Left lung (tissue), 10 donors: ENCODE data around the gene JOSD1. TPM values are rescaled to one million over a fixed set of nuclear protein-coding genes. Genes with fewer than 3 reads are reported as not detected.

Source experiments
- ATAC-seq: fragments of 200-7000 bp; cut with Tn5 transposase; one replicate; pipeline ENCODE4 v1.9.1; 2020; ENCODE audit warnings: moderate library complexity
- DNase-seq, 4 donors: peaks; one replicate each; pipeline ENCODE4 v3.0.0-alpha.2; 2013 to 2020
- H3K27ac ChIP-seq, 2 donors: fragments of 200-600 bp; sonication (generic) in 1 of 2; one replicate each; pipeline versions ENCODE4 v1.5.0 to v1.8.0; 2020 to 2021
- H3K27me3 ChIP-seq, 2 donors: fragments of 200-600 bp; sonication (generic) in 1 of 2; one replicate each; pipeline versions ENCODE4 v1.5.0 to v1.8.0; 2020 to 2021
- H3K36me3 ChIP-seq, 2 donors: fragments of 200-600 bp; sonication (generic) in 1 of 2; one replicate each; pipeline versions ENCODE4 v1.5.0 to v1.8.0; 2020 to 2021
- H3K4me1 ChIP-seq, 2 donors: fragments of 200-600 bp; one replicate each; pipeline ENCODE4 v1.8.0; 2021
- H3K4me3 ChIP-seq, 2 donors: fragments of 200-600 bp; sonication (generic) in 1 of 2; one replicate each; pipeline versions ENCODE4 v1.5.0 to v1.8.0; 2020 to 2021; ENCODE audit warnings: mild to moderate bottlenecking in 1 of 2
- H3K9me3 ChIP-seq, 2 donors: fragments of 200-600 bp; sonication (generic) in 1 of 2; one replicate each; pipeline versions ENCODE4 v1.5.0 to v1.8.0; 2020 to 2021
- CTCF ChIP-seq, 2 donors: fragments of 200-600 bp; sonication (generic) in 1 of 2; IDR thresholded peaks; one replicate each; pipeline versions ENCODE4 v1.5.0 to v1.8.0; 2021; ENCODE audit warnings: antibody characterized with exemption in 2 of 2
- intact Hi-C, 2 donors: fragments of 100-400 bp; cut with DNase I; formaldehyde crosslinking; loops; one replicate each; pipeline versions ENCODE4 v1.11.2 to v1.14.2; 2022
- polyA plus RNA-seq, 6 donors: library from polyadenylated mRNA; unstranded; fragments of 120-200 nt; gene quantifications; one replicate each; pipeline ENCODE4 v1.2.1, GENCODE V29; 2013; ENCODE audit not compliant: insufficient read length in 6 of 6
- total RNA-seq, 2 donors: library from RNA; stranded (reverse); fragmentation: NEBNext Ultra II Directional; extraction: Animal tissue kit (Norgen Biotek cat#: 25700); gene quantifications; one replicate each; pipeline ENCODE4 v1.2.1, GENCODE V29; 2021
- donor health status: DM: no; HTN: yes; CAD: no.
- donor health status: DM: no; HTN: no; CAD: no.

JOSD1 gene
- total and polyA plus RNA-seq, 8 donors = 46.2 to 57.3 (median 50.4) TPM

DNA sequence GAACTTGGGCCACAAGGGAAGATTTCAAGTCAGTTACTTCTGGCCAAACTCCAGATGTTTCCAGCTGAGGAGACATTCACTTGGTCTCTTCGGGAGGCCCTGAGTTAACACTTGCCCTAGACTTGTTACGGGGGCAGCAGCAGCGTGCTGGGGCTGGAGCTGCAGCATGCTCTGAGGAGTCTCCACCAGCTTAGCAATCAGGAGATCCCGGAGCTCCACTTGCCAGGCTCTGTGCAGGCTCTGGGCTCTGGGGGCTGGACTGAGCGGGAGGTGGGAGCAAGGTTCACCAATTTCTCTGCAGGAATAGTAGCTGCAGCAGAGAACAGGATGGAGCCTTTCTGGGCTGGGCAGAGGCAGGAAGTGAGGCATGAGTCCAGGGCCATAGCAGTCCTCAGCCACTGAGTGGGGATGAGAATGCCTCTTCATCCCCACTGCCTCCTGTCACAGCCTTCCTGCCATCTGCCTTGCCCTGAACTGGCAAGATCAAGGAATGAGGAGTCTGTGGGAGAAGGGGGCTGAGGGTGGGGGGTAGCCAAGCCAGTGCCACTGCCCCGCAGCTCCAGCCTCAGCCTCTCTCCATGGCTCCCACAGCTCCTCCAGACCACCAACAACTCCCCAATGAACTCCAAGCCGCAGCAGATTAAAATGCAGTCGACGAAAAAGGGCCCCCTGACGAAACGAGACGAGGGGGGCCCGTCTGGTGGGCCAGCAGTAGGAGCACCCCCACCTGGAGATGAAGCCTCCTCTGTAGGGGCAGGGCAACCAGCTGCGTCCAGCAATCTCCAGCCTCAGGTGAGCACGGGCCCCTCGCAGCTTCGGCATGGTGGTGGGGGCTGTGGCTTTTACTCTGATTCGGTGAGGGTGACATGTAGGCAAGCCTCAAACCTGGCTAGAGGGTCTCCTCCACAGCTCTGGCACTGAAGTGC lies 28.4 kb upstream of the JOSD1 start:
- peaks cover 4 to 15% of the 10 kb centered on the region in 2 donors for H3K4me1 ChIP-seq
- no peak overlapping the region for H3K4me3 ChIP-seq
- TF ChIP-seq CTCF (IDR thresholded peaks at IDR 0.05) = no peak
- DNase-seq = peak in 2 of 4 donors; percentile 12 to 28
- intact Hi-C loops = no loop called here
- ATAC-seq = no peak
- H3K9me3 ChIP-seq = no peaks in the 10 kb centered on the region
- H3K27ac ChIP-seq = no peak overlapping the region
- H3K36me3 ChIP-seq = peaks cover 6 to 98% of the 10 kb centered on the region in 2 donors
- H3K27me3 ChIP-seq = no peaks in the 10 kb centered on the region

DNA sequence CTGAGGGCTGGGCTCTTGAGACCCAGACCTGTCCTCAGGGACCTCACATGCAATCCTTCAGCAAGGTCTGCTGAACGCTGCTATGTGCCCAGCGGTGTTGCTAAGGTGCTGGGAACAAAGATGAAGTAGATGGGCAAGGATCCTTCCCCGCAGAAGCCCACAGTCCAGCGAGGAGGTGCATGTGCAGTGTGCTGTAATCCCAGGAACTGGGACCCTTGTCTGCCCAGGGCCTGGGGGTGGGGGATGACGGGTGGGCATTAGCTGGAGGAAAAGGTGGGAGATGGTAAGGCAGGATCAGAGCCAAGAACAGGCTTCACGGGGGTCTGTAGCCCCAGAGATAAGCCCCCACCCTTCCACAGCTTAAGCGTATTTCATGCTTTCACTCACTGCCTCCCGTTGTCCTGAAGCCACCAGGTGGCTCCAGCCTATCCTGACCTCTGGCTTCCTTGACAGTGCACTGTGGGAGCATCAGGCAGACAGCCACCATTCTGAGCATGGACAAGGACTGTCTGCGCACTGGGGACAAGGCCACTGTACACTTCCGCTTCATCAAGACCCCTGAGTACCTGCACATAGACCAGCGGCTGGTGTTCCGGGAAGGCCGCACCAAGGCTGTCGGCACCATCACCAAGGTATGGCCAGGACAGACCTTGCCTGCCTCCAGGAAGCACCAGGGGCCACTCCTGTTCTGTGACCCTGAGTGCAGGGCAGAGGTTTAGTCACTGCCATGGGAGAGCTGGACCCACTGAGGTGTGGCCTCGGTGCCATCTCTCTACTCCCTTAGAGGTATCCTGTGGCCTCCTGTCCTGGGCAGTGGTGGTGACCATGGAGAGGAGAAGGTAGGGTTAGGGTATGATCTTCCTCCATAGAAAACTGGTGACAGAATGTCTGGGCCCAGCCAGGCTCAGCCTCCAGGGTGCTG lies 27.0 kb upstream of the JOSD1 start:
- Histone ChIP-seq H3K9me3 (no peaks in the 10 kb centered on the region), H3K27me3 (no peaks in the 10 kb centered on the region), H3K4me1 (peaks cover 0 to 2% of the 10 kb centered on the region in 2 donors), H3K36me3 (peaks cover 6 to 99% of the 10 kb centered on the region in 2 donors), H3K4me3 (no peak overlapping the region), H3K27ac (no peak overlapping the region)
- ATAC-seq (no peak), DNase-seq (peak in 1 of 4 donors; percentile 33)
- intact Hi-C loops = no loop called here
- no peak for TF ChIP-seq CTCF (IDR thresholded peaks at IDR 0.05)

- intact Hi-C loops = no loop called here
- H3K36me3 ChIP-seq = peaks cover 6 to 99% of the 10 kb centered on the region in 2 donors
- H3K9me3 ChIP-seq = no peaks in the 10 kb centered on the region
- H3K4me1 ChIP-seq = no peaks in the 10 kb centered on the region
- no peak overlapping the region for H3K27ac ChIP-seq
- no peaks in the 10 kb centered on the region for H3K27me3 ChIP-seq
- DNase-seq = peak in 1 of 4 donors; percentile 40
- no peak for TF ChIP-seq CTCF (IDR thresholded peaks at IDR 0.05)
- no peak overlapping the region for H3K4me3 ChIP-seq
- ATAC-seq = no peak
Observed at GRCh38 chr22:38727123-38727522, 26.4 kb upstream of the JOSD1 start.

DNA sequence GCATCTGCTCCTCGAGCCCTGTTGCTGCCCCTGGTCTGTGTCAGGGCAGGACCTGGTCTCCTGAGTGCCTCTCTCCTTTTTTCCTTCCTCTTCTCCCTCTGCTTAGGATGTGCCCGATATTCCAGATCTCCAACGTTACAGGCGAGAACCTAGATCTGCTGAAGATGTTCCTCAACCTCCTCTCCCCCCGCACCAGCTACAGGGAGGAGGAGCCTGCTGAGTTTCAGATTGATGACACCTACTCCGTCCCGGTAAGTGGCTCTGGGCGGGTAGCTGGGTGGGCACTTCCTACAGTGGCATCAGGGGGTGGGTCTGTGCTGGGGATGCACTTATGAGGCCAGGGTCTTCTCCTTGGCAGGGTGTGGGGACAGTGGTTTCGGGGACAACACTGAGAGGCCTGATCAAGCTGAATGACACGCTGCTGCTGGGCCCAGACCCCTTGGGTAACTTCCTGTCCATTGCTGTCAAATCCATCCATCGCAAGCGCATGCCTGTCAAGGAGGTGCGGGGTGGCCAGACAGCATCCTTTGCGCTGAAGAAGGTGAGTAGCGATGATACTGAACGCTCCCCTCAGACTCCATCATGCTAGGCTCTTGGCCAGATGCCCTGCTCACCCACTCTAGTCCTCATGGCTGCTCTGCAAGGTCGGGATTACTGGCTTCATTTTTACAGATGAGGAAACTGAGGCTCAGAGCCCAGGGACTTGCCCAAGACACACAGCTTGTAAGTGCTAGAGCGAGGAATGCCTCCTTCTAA lies 25.3 kb upstream of the JOSD1 start:
- Histone ChIP-seq H3K36me3 (peaks cover 6 to 99% of the 10 kb centered on the region in 2 donors), H3K4me3 (no peak overlapping the region), H3K9me3 (no peaks in the 10 kb centered on the region), H3K27me3 (no peaks in the 10 kb centered on the region), H3K27ac (no peak overlapping the region), H3K4me1 (no peaks in the 10 kb centered on the region)
- DNase-seq = peak in 1 of 4 donors; percentile 22
- ATAC-seq = no peak
- intact Hi-C loops = no loop called here
- no peak for TF ChIP-seq CTCF (IDR thresholded peaks at IDR 0.05)
